ENCODE results near the gene ZNF165. TPM values are rescaled to one million over a fixed set of nuclear protein-coding genes. Genes with fewer than 3 reads are reported as not detected.

ZNF165 gene
- total and polyA plus RNA-seq, 2 donors (not counting 3 experiments of a cell fraction or from before 2014, with no cell fraction given), result 0.03 to 0.27 TPM

- peak overlapping the region; percentile 88 for H2AFZ ChIP-seq (ENCODE audit: low read depth, low read length)
- H3K9me1 ChIP-seq (replicated peaks; ENCODE audit: control insufficient read depth, extremely low read depth, insufficient read depth, low read length), result no peaks in the 10 kb centered on the region
- H4K20me1 ChIP-seq (replicated peaks; ENCODE audit: control insufficient read depth, extremely low read depth, insufficient read depth, low read length), result no peaks in the 10 kb centered on the region
- H3K27me3 ChIP-seq (ENCODE audit: control insufficient read depth in 2 of 2, insufficient read depth in 2 of 2, low read length in 2 of 2), result no peaks in the 10 kb centered on the region
- FAIRE-seq (no peak), DNase-seq (ENCODE audit: low read depth, low spot score) (no peak)
- dilution Hi-C loops (cut with MboI; ENCODE audit: extremely low pct_ligation_motif_present, low sequenced_read_pairs) (no loop called here), intact Hi-C loops (cut with micrococcal nuclease) (loop anchor here (1.0 kb wide), 4 partner anchors 16 to 274 kb away; partner anchors contain the start of genes ZKSCAN8, ZSCAN12 and ZSCAN26)
- no TSS peak for BruUV-seq (replicated peaks)
- no peaks in the 10 kb centered on the region for H3K9me3 ChIP-seq (replicated peaks; ENCODE audit: control insufficient read depth, insufficient read depth, low read length)
- ChIA-PET CTCF (interaction anchor here (1.0 to 2.3 kb wide), 6 partner anchors 12 to 259 kb away, joined by 5 to 12 read pairs (median 6); partner anchors contain the start of gene ZKSCAN8), POLR2A (interaction anchor here (1.5 kb wide), 1 partner anchor 17 kb away, joined by 9 read pairs; the partner anchor contains the start of gene ZKSCAN8)
- H3K79me2 ChIP-seq (ENCODE audit: control insufficient read depth, insufficient read depth, low read length), result peaks cover 32% of the 10 kb centered on the region
- no peak for TF ChIP-seq CTCF (IDR thresholded peaks at IDR 0.05; ENCODE audit: extremely low read depth in 1 of 2, insufficient read depth in 1 of 2, low read depth in 1 of 2, low read length in 2 of 2)
- TF ChIP-seq GATA2 (IDR thresholded peaks at IDR 0.05; ENCODE audit: insufficient read depth, insufficient read length, low read depth, low read length), result no peak
- no peak for TF ChIP-seq EZH2 (IDR thresholded peaks at IDR 0.05; ENCODE audit: borderline replicate concordance, low read depth, low read length, severe bottlenecking)
- no peak for TF ChIP-seq FOS (IDR thresholded peaks at IDR 0.05; ENCODE audit: borderline replicate concordance, insufficient read depth, low read length)
- no peak for TF ChIP-seq POLR2AphosphoS5 (IDR thresholded peaks at IDR 0.05; ENCODE audit: insufficient read depth, low read depth, low read length)
- TF ChIP-seq POLR2A (IDR thresholded peaks at IDR 0.05; ENCODE audit: low read depth, low read length), result no peak
- no peak for TF ChIP-seq MYC (IDR thresholded peaks at IDR 0.05; ENCODE audit: low read depth, low read length)
- no peak for TF ChIP-seq MAX (IDR thresholded peaks at IDR 0.05; ENCODE audit: insufficient read depth, insufficient read length)
- TF ChIP-seq JUN (IDR thresholded peaks at IDR 0.05; ENCODE audit: borderline replicate concordance, insufficient read depth, insufficient read length, low read depth), result no peak
- peak overlapping the region; percentile 58 to 91 (median 77) for H3K4me3 ChIP-seq (replicated peaks in 1 of 3; ENCODE audit: insufficient read depth in 1 of 3, low read depth in 1 of 3, low read length in 3 of 3)
- peak overlapping the region; percentile 44 for H3K9ac ChIP-seq (replicated peaks; ENCODE audit: extremely low read depth, insufficient read depth, low read length)
- H3K36me3 ChIP-seq (ENCODE audit: control insufficient read depth in 2 of 2, extremely low read depth in 1 of 2, insufficient read depth in 2 of 2, low read length in 2 of 2), result peaks cover 10 to 17% of the 10 kb centered on the region in 2 experiments
- peak overlapping the region; percentile 46 for H3K27ac ChIP-seq (ENCODE audit: insufficient read depth, low read depth, low read length)
- peak overlapping the region; percentile 87 for H3K4me2 ChIP-seq (ENCODE audit: insufficient read depth, low read length)
- peaks cover 11% of the 10 kb centered on the region for H3K4me1 ChIP-seq (ENCODE audit: control insufficient read depth, extremely low read depth, insufficient read depth, low read length)
These were observed 44.6 kb downstream of the ZNF165 start for GRCh38 chr6:28124971-28125353.

Measured in endothelial cell of umbilical vein (primary cell).